Stomach smooth muscle (tissue), 2 donors: ENCODE results near the gene IER5L.
"Not testable (repeated sequence)": the region's sequence is repeated elsewhere in the genome, so short reads cannot be mapped to it uniquely, and the experiment has no call there.

ENCODE experiments used
- H3K27ac ChIP-seq: one replicate; pipeline ENCODE4 v1.7.0; 2013; ENCODE audit warnings: mild to moderate bottlenecking, low read length, inconsistent platforms
- H3K27me3 ChIP-seq, 2 donors: one replicate each; pipeline ENCODE4 v1.7.0; 2013; ENCODE audit warnings: low read length in 2 of 2; ENCODE audit not compliant: insufficient read depth in 2 of 2, control insufficient read depth in 1 of 2
- H3K36me3 ChIP-seq, 2 donors: one replicate each; pipeline ENCODE4 v1.7.0; 2013; ENCODE audit warnings: low read length in 2 of 2; ENCODE audit not compliant: control insufficient read depth in 2 of 2, insufficient read depth in 2 of 2
- H3K4me1 ChIP-seq: one replicate; pipeline ENCODE4 v1.7.0; 2013; ENCODE audit warnings: low read length; ENCODE audit not compliant: control insufficient read depth, insufficient read depth
- H3K4me3 ChIP-seq, 2 donors: one replicate each; pipeline ENCODE4 v1.7.0; 2013; ENCODE audit warnings: low read length in 2 of 2
- H3K9ac ChIP-seq, 2 donors: one replicate each; pipeline ENCODE4 v1.7.0; 2013; ENCODE audit warnings: low read length in 2 of 2, mild to moderate bottlenecking in 1 of 2
- H3K9me3 ChIP-seq, 2 donors: one replicate each; pipeline ENCODE4 v1.7.0; 2013; ENCODE audit warnings: low read length in 2 of 2; ENCODE audit not compliant: control insufficient read depth in 2 of 2
- donor health status: healthy.
- donor health status: Pancreatic carcinoma.

The IER5L gene

GRCh38 chr9:129193655-129194054 is 15.6 kb upstream of the IER5L start:
- no peak overlapping the region for H3K4me3 ChIP-seq
- no peaks in the 10 kb centered on the region for H3K36me3 ChIP-seq
- H3K27ac ChIP-seq = no peak overlapping the region
- H3K9me3 ChIP-seq = no peaks in the 10 kb centered on the region
- H3K4me1 ChIP-seq = peaks cover 9% of the 10 kb centered on the region
- no peaks in the 10 kb centered on the region for H3K27me3 ChIP-seq
- H3K9ac ChIP-seq = no peak overlapping the region

GRCh38 chr9:129191234-129191633 is 13.2 kb upstream of the IER5L start:
- Histone ChIP-seq H3K27me3 (no peaks in the 10 kb centered on the region), H3K27ac (no peak overlapping the region), H3K4me3 (no peak overlapping the region), H3K4me1 (no peaks in the 10 kb centered on the region), H3K9ac (no peak overlapping the region), H3K36me3 (no peaks in the 10 kb centered on the region), H3K9me3 (no peaks in the 10 kb centered on the region)

GRCh38 chr9:129189971-129190370 is 11.9 kb upstream of the IER5L start:
- not testable (repeated sequence) for H3K27ac ChIP-seq, H3K36me3 ChIP-seq, H3K9me3 ChIP-seq, H3K27me3 ChIP-seq, H3K4me3 ChIP-seq, H3K9ac ChIP-seq, H3K4me1 ChIP-seq

GRCh38 chr9:129187042-129187441 is 9.0 kb upstream of the IER5L start:
- H3K9ac ChIP-seq = no peak overlapping the region
- H3K27ac ChIP-seq = no peak overlapping the region
- H3K4me1 ChIP-seq = peaks cover 10% of the 10 kb centered on the region
- no peaks in the 10 kb centered on the region for H3K36me3 ChIP-seq
- no peaks in the 10 kb centered on the region for H3K9me3 ChIP-seq
- H3K4me3 ChIP-seq = no peak overlapping the region
- no peaks in the 10 kb centered on the region for H3K27me3 ChIP-seq

- no peak overlapping the region for H3K27ac ChIP-seq
- H3K9ac ChIP-seq = no peak overlapping the region
- H3K4me3 ChIP-seq = no peak overlapping the region
- H3K27me3 ChIP-seq = no peaks in the 10 kb centered on the region
- no peaks in the 10 kb centered on the region for H3K9me3 ChIP-seq
- H3K36me3 ChIP-seq = no peaks in the 10 kb centered on the region
- H3K4me1 ChIP-seq = peaks cover 10% of the 10 kb centered on the region
Observed at GRCh38 chr9:129185991-129186390, 7.9 kb upstream of the IER5L start.

GRCh38 chr9:129185402-129185801 is 7.3 kb upstream of the IER5L start:
- H3K36me3 ChIP-seq = no peaks in the 10 kb centered on the region

GRCh38 chr9:129184596-129185122 is 6.6 kb upstream of the IER5L start:
- Histone ChIP-seq H3K36me3 (no peaks in the 10 kb centered on the region), H3K27ac (no peak overlapping the region), H3K9ac (no peak overlapping the region)

More at GRCh38 chr9:129185402-129185801, 7.3 kb upstream of the IER5L start:
- H3K4me3 ChIP-seq = no peak overlapping the region
- H3K9me3 ChIP-seq = no peaks in the 10 kb centered on the region
- H3K27me3 ChIP-seq = no peaks in the 10 kb centered on the region
- H3K9ac ChIP-seq = no peak overlapping the region
- peaks cover 10% of the 10 kb centered on the region for H3K4me1 ChIP-seq
- no peak overlapping the region for H3K27ac ChIP-seq

GRCh38 chr9:129184219-129184524 is 6.1 kb upstream of the IER5L start:
- Histone ChIP-seq H3K36me3 (no peaks in the 10 kb centered on the region), H3K9me3 (no peaks in the 10 kb centered on the region), H3K27ac (no peak overlapping the region), H3K4me1 (peaks cover 10% of the 10 kb centered on the region), H3K4me3 (no peak overlapping the region), H3K27me3 (no peaks in the 10 kb centered on the region), H3K9ac (no peak overlapping the region)

More at GRCh38 chr9:129184596-129185122, 6.6 kb upstream of the IER5L start:
- peaks cover 10% of the 10 kb centered on the region for H3K4me1 ChIP-seq
- no peaks in the 10 kb centered on the region for H3K27me3 ChIP-seq
- no peaks in the 10 kb centered on the region for H3K9me3 ChIP-seq
- no peak overlapping the region for H3K4me3 ChIP-seq

GRCh38 chr9:129183495-129184218 is 5.6 kb upstream of the IER5L start:
- Histone ChIP-seq H3K9me3 (no peaks in the 10 kb centered on the region), H3K9ac (no peak overlapping the region), H3K27ac (no peak overlapping the region), H3K4me3 (no peak overlapping the region), H3K4me1 (peaks cover 10% of the 10 kb centered on the region), H3K27me3 (no peaks in the 10 kb centered on the region), H3K36me3 (no peaks in the 10 kb centered on the region)

- Histone ChIP-seq H3K27ac (no peak overlapping the region), H3K9ac (no peak overlapping the region), H3K27me3 (no peaks in the 10 kb centered on the region), H3K36me3 (no peaks in the 10 kb centered on the region), H3K4me1 (peaks cover 15% of the 10 kb centered on the region), H3K4me3 (no peak overlapping the region), H3K9me3 (no peaks in the 10 kb centered on the region)
Observed at GRCh38 chr9:129182625-129183494, 4.8 kb upstream of the IER5L start.

GRCh38 chr9:129182122-129182521 is 4.1 kb upstream of the IER5L start:
- H3K27me3 ChIP-seq = no peaks in the 10 kb centered on the region
- no peaks in the 10 kb centered on the region for H3K36me3 ChIP-seq
- no peak overlapping the region for H3K27ac ChIP-seq
- peaks cover 15% of the 10 kb centered on the region for H3K4me1 ChIP-seq
- no peak overlapping the region for H3K4me3 ChIP-seq
- no peak overlapping the region for H3K9ac ChIP-seq
- no peaks in the 10 kb centered on the region for H3K9me3 ChIP-seq
